HL-60 (cell line): Measurements from ENCODE around the gene POLR3A.

Experiments
- DNase-seq, 2 experiments: peaks; one replicate each; pipeline ENCODE4 v3.0.0-alpha.2; 2010 to 2020; ENCODE audit warnings: low read depth in 1 of 2, low spot score in 1 of 2
- H3K27ac ChIP-seq: fragments of 250-450 bp; sonication (Bioruptor Pico); replicated peaks from 2 replicates; pipeline ENCODE4 v1.5.1; 2020; ENCODE audit warnings: mild to moderate bottlenecking, moderate library complexity
- H3K27me3 ChIP-seq: fragments of 250-450 bp; sonication (Bioruptor Pico); 2 replicates; pipeline ENCODE4 v1.5.1; 2021; ENCODE audit warnings: mild to moderate bottlenecking, moderate library complexity; ENCODE audit not compliant: insufficient read depth, poor library complexity, severe bottlenecking
- H3K4me3 ChIP-seq: replicated peaks from 2 replicates; pipeline ENCODE4 v1.5.1; 2011; ENCODE audit warnings: mild to moderate bottlenecking, control low read depth, low read length; ENCODE audit not compliant: insufficient read depth
- CTCF ChIP-seq: IDR thresholded peaks from one replicate; pipeline ENCODE4 v1.5.1; 2011; ENCODE audit warnings: low read length, control low read depth, inconsistent platforms; ENCODE audit not compliant: insufficient read depth
- GABPA ChIP-seq: IDR thresholded peaks from 2 replicates; pipeline ENCODE4 v1.6.1; 2012; ENCODE audit warnings: low read depth
- POLR2AphosphoS5 ChIP-seq: IDR thresholded peaks from 2 replicates; pipeline ENCODE4 v1.6.1; 2012; ENCODE audit warnings: low read depth
- REST ChIP-seq: IDR thresholded peaks from 2 replicates; pipeline ENCODE4 v1.6.1; 2012; ENCODE audit warnings: low read depth; ENCODE audit not compliant: insufficient replicate concordance
- SPI1 ChIP-seq: IDR thresholded peaks from 2 replicates; pipeline ENCODE4 v1.6.1; 2012; ENCODE audit warnings: low read depth, mild to moderate bottlenecking, borderline replicate concordance

Gene POLR3A

DNA sequence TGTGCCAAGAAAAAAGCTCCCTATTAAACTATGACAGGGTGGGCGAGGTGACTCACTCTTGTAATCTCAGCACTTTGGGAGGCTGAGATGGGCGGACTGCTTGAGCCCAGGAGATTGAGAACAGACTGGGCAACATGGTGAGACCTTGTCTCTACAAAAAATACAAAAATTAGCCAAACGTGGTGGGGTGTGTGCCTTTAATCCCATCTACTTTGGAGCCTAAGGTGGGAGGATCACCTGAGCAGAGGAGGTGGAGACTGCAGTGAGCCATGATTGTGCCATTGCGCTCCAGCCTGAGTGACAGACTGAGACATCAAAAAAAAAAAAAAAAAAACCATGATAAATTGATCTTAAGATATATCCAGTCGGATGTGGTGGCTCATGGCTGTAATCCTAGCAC lies 11.5 kb downstream of the POLR3A start:
- no peak overlapping the region for H3K27ac ChIP-seq
- no peak for DNase-seq
- TF ChIP-seq CTCF, result no peak
- no peak for TF ChIP-seq SPI1
- TF ChIP-seq REST, result no peak
- no peak for TF ChIP-seq GABPA
- TF ChIP-seq POLR2AphosphoS5, result no peak
- no peaks in the 10 kb centered on the region for H3K27me3 ChIP-seq
- H3K4me3 ChIP-seq, result no peak overlapping the region

DNA sequence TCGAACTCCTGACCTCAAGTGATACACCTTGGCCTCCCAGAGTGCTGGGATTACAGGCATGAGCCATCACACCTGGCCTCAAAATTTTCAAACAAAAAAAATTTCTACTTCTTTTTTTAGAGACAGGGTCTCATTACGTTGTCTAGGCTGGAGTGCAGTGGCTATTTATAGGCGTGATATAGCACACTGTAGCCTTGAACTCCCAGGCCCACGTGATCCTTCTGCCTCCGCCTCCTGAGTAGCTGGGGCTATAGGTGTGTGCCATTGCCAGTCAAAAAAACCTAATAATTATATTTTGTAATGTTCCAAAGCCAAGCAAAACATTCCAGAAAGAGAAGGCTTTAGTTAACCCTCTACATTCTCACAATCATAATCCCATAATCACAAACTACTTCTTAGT lies 13.8 kb downstream of the POLR3A start:
- H3K27ac ChIP-seq, result no peak overlapping the region
- no peaks in the 10 kb centered on the region for H3K27me3 ChIP-seq
- no peak for DNase-seq
- no peak overlapping the region for H3K4me3 ChIP-seq
- TF ChIP-seq POLR2AphosphoS5, result no peak
- TF ChIP-seq SPI1, result no peak
- TF ChIP-seq GABPA, result no peak
- no peak for TF ChIP-seq CTCF
- TF ChIP-seq REST, result no peak

DNA sequence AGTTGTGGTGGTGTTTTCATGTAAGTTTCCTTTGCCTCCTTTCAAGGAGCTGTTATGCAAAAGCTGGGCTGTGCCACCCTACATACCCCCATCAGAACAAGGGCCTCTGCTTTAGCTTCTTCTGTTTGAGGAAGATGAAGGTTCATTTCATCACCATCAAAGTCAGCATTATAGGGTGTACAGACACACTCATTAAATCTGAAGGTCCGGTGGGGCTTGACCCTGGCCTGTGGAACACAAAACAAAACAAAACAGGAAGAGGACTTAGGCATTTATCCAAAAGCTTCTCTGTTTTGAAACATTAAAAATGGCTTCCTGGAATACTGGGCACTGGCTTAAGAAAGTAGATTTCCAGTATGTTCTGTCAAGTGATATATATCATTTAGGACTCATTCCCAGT lies 15.8 kb downstream of the POLR3A start:
- no peaks in the 10 kb centered on the region for H3K27me3 ChIP-seq

More for the DNA sequence above, 15.8 kb downstream of the POLR3A start:
- H3K27ac ChIP-seq, result no peak overlapping the region
- TF ChIP-seq GABPA (no peak), CTCF (no peak), POLR2AphosphoS5 (no peak), REST (no peak), SPI1 (no peak)
- DNase-seq, result no peak
- H3K4me3 ChIP-seq, result no peak overlapping the region
